Upper lobe of right lung (tissue), 1 donor: ENCODE results near the gene HECTD2. TPM values are rescaled to one million over a fixed set of nuclear protein-coding genes. Genes with fewer than 3 reads are reported as not detected.

Source experiments
- ATAC-seq: fragments of 200-7000 bp; cut with Tn5 transposase; one replicate; pipeline ENCODE4 v1.9.1; 2020; ENCODE audit warnings: mild to moderate bottlenecking, moderate library complexity
- DNase-seq: peaks from one replicate; pipeline ENCODE4 v3.0.0-alpha.2; 2020
- H3K27ac ChIP-seq: fragments of 200-600 bp; one replicate; pipeline ENCODE4 v1.8.0; 2022
- H3K27me3 ChIP-seq: fragments of 200-600 bp; one replicate; pipeline ENCODE4 v1.8.0; 2022; ENCODE audit warnings: mild to moderate bottlenecking
- H3K36me3 ChIP-seq: fragments of 200-600 bp; one replicate; pipeline ENCODE4 v1.8.0; 2022
- H3K4me1 ChIP-seq: fragments of 200-600 bp; one replicate; pipeline ENCODE4 v1.8.0; 2022
- H3K4me3 ChIP-seq: fragments of 200-600 bp; one replicate; pipeline ENCODE4 v1.8.0; 2022; ENCODE audit warnings: mild to moderate bottlenecking
- H3K9me3 ChIP-seq: fragments of 200-600 bp; one replicate; pipeline ENCODE4 v1.8.0; 2022
- intact Hi-C: fragments of 100-400 bp; cut with DNase I; formaldehyde crosslinking; loops from one replicate; pipeline ENCODE4 v1.11.0; 2022
- total RNA-seq: library from RNA; stranded (reverse); fragmentation: NEBNext Ultra II Directional; extraction: Animal tissue kit (Norgen Biotek cat#: 25700); gene quantifications from one replicate; pipeline ENCODE4 v1.2.1, GENCODE V29; 2021
- TF ChIP-seq, protein P1 (sequence below): fragments of 200-600 bp; IDR thresholded peaks from one replicate; pipeline ENCODE4 v1.8.0; 2022; ENCODE audit warnings: antibody characterized with exemption
- donor health status: DM: no; HTN: yes; CAD: no; lungs with severe emphysema.

HECTD2 gene
- total RNA-seq, 1 donor from 2014 or later: 14.8 TPM

- intact Hi-C loops: no loop called here
- ATAC-seq: no peak
Observed at GRCh38 chr10:91406322-91406721, 3.8 kb upstream of the HECTD2 start.

DNA sequence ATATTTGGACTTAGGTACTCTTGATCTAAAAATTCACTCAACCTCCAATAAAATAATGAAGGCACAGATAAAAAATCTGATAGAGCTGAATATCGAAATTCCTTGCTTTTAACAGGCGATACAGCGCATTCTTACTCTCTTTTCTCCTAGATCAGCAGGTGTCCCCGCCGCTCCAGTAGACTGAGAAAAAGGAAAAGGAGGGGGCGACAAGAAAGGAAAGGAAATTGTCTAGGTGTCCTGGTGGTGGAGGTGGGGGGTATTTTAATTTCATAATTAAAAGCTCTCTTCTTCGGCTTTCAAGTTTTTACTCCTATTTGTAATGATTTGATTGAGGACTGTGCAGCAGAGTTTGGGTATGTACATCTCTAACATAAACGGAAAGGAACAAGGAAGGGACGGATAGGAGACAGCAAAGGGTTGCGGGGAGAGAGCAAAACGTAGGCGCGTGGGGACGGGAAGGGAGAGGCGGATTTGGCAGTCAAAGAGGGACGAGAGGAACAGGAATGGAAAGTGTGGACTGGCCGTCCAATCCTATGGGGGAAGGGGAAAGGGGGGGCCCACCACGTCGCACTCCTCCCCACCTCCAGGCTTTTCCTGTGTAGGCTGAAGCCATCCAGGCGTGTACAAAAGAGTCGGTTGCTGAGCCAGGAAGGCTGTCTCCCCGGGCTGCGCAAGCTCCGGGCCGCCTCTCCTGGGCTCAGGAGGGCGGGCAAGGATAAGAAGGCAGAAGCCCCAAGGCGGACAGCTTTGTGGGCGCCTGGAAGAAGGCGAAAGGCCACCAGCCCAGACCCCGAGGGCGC lies 875 bp upstream of the HECTD2 start:
- peak overlapping the region; percentile 100 for H3K27ac ChIP-seq
- DNase-seq: peak; percentile 88
- peak; percentile 91 for ATAC-seq
- peak overlapping the region; percentile 89 for H3K4me3 ChIP-seq
- H3K36me3 ChIP-seq: no peaks in the 10 kb centered on the region
- H3K4me1 ChIP-seq: peaks cover 1% of the 10 kb centered on the region
- intact Hi-C loops: no loop called here
- H3K27me3 ChIP-seq: no peaks in the 10 kb centered on the region
- H3K9me3 ChIP-seq: no peaks in the 10 kb centered on the region
- TF ChIP-seq, protein P1, sequence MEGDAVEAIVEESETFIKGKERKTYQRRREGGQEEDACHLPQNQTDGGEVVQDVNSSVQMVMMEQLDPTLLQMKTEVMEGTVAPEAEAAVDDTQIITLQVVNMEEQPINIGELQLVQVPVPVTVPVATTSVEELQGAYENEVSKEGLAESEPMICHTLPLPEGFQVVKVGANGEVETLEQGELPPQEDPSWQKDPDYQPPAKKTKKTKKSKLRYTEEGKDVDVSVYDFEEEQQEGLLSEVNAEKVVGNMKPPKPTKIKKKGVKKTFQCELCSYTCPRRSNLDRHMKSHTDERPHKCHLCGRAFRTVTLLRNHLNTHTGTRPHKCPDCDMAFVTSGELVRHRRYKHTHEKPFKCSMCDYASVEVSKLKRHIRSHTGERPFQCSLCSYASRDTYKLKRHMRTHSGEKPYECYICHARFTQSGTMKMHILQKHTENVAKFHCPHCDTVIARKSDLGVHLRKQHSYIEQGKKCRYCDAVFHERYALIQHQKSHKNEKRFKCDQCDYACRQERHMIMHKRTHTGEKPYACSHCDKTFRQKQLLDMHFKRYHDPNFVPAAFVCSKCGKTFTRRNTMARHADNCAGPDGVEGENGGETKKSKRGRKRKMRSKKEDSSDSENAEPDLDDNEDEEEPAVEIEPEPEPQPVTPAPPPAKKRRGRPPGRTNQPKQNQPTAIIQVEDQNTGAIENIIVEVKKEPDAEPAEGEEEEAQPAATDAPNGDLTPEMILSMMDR: no peak

More at GRCh38 chr10:91406322-91406721, 3.8 kb upstream of the HECTD2 start:
- Histone ChIP-seq H3K4me3 (no peak overlapping the region), H3K4me1 (no peaks in the 10 kb centered on the region), H3K36me3 (no peaks in the 10 kb centered on the region), H3K9me3 (no peaks in the 10 kb centered on the region), H3K27me3 (no peaks in the 10 kb centered on the region), H3K27ac (no peak overlapping the region)
- TF ChIP-seq, protein P1: no peak
- no peak for DNase-seq

GRCh38 chr10:91410638-91411371 lies 661 bp downstream of the HECTD2 start:
- intact Hi-C loops: no loop called here
- peak; percentile 82 for ATAC-seq
- no peak for DNase-seq

DNA sequence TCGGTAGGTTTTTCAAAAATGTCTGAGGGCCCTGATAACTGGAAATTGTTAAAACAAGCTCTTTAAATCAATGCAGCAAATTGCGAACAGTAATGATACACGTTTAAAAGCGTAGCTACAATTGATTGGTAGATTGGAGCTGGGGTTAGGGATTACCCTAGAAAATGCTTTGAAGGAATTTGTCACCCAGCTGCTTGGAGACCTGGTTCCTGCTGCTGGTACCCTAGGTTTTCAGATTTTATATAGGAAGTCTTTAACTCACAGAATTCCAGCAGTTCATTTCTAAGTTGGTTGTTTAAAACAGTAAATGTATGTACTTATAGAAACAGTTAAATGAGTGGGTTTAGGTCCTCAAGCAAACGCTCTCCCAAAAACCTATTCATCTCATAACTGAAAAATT lies 1.5 kb downstream of the HECTD2 start:
- H3K27me3 ChIP-seq: no peaks in the 10 kb centered on the region
- TF ChIP-seq, protein P1: no peak
- DNase-seq (no peak), ATAC-seq (no peak)
- intact Hi-C loops: no loop called here
- H3K4me3 ChIP-seq: peak overlapping the region; percentile 89
- H3K9me3 ChIP-seq: no peaks in the 10 kb centered on the region
- H3K4me1 ChIP-seq: peaks cover 8% of the 10 kb centered on the region
- H3K36me3 ChIP-seq: no peaks in the 10 kb centered on the region
- no peak overlapping the region for H3K27ac ChIP-seq

More at GRCh38 chr10:91410638-91411371, 661 bp downstream of the HECTD2 start:
- Histone ChIP-seq H3K27ac (peak overlapping the region; percentile 100), H3K4me3 (peak overlapping the region; percentile 89), H3K4me1 (peaks cover 8% of the 10 kb centered on the region), H3K36me3 (no peaks in the 10 kb centered on the region), H3K27me3 (no peaks in the 10 kb centered on the region), H3K9me3 (no peaks in the 10 kb centered on the region)
- TF ChIP-seq, protein P1: no peak

DNA sequence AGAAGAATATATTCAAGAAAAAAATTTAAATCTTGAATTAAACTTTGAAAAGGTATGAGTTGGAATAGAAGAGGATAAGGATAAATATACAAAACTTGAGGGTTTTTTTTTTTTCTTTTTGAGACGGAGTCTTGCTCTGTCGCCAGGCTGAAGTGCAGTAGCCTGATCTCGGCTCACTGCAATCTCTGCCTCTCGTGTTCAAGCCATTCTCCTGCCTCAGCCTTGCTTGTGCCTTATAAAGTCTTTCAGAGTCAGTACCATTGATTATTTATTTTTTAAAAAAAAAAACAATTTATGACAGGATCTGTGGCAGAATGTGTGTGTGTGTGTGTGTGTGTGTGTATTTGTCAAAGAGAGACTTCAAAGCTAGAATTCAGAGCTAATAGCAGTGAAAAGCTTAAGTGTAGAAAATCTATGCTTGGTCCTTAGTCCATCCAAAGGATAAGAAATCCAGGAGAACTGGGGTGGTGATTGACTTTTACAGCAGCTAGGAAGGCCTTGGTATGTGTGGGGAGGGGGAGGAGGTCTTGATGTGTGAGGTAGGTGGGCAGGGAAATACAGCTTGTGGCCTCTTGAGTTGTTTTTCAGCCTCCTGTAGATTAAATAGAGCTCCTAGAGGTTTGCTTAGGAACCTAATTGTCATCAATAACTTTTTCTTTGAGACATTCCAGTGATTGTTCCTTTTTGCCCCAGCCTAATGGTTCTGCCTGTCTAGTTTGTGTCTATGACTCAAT lies 2.4 kb downstream of the HECTD2 start:
- ATAC-seq: no peak
- Histone ChIP-seq H3K9me3 (no peaks in the 10 kb centered on the region), H3K4me3 (no peak overlapping the region), H3K27me3 (no peaks in the 10 kb centered on the region), H3K27ac (no peak overlapping the region), H3K4me1 (peaks cover 8% of the 10 kb centered on the region), H3K36me3 (no peaks in the 10 kb centered on the region)
- intact Hi-C loops: no loop called here
- DNase-seq: no peak
- TF ChIP-seq, protein P1: no peak
